ENCODE results near the gene FAHD2A.

DNA sequence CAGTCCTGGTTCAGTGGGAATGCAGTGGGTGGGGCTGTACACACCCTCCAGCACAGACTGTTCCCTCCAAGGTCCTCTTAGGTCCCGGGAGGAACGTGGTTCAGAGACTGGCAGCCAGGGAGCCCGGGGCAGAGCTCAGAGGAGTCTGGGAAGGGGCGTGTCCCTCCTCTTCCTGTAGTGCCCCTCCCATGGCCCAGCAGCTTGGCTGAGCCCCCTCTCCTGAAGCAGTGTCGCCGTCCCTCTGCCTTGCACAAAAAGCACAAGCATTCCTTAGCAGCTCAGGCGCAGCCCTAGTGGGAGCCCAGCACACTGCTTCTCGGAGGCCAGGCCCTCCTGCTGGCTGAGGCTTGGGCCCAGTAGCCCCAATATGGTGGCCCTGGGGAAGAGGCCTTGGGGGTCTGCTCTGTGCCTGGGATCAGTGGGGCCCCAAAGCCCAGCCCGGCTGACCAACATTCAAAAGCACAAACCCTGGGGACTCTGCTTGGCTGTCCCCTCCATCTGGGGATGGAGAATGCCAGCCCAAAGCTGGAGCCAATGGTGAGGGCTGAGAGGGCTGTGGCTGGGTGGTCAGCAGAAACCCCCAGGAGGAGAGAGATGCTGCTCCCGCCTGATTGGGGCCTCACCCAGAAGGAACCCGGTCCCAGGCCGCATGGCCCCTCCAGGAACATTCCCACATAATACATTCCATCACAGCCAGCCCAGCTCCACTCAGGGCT is 17.5 kb upstream of the FAHD2A start:
- TF ChIP-seq POLR2A (IDR thresholded peaks at IDR 0.05; ENCODE audit: low read depth, low read length) (no peak), POLR2AphosphoS5 (IDR thresholded peaks at IDR 0.05; ENCODE audit: low read depth, low read length) (no peak), TAF1 (IDR thresholded peaks at IDR 0.05; ENCODE audit: low read depth, low read length) (no peak), SPI1 (IDR thresholded peaks at IDR 0.05; ENCODE audit: low read depth, low read length) (no peak)
